ENCODE data around the gene DMD.

DNA sequence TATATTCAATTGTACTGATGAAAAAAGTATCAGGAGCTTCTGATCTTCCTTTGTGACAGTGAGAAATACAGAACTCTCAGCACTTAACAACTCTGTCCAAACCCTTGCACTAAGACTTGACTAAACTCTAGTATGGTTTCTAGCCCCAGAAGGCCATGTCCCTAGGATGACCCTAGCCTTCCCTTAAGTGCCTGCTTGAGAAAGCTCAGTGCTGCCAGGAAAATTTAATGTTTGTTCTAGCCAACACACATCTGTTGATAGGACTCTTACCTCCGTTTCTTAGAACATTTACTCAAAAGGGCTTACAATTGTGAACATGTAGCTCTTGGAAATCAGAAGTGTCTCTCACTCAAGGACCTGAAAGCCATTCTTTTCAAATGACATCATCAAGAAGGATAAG, 1084.4 kb downstream of the DMD start:
- TF ChIP-seq POLR2A (IDR thresholded peaks at IDR 0.05; ENCODE audit: low read depth, low read length) (no peak), POLR2AphosphoS5 (IDR thresholded peaks at IDR 0.05; ENCODE audit: low read depth, low read length) (no peak), TAF1 (IDR thresholded peaks at IDR 0.05; ENCODE audit: borderline replicate concordance, low read depth, low read length) (no peak)
